Measurements from ENCODE around the gene KCNJ11.

The KCNJ11 gene

DNA sequence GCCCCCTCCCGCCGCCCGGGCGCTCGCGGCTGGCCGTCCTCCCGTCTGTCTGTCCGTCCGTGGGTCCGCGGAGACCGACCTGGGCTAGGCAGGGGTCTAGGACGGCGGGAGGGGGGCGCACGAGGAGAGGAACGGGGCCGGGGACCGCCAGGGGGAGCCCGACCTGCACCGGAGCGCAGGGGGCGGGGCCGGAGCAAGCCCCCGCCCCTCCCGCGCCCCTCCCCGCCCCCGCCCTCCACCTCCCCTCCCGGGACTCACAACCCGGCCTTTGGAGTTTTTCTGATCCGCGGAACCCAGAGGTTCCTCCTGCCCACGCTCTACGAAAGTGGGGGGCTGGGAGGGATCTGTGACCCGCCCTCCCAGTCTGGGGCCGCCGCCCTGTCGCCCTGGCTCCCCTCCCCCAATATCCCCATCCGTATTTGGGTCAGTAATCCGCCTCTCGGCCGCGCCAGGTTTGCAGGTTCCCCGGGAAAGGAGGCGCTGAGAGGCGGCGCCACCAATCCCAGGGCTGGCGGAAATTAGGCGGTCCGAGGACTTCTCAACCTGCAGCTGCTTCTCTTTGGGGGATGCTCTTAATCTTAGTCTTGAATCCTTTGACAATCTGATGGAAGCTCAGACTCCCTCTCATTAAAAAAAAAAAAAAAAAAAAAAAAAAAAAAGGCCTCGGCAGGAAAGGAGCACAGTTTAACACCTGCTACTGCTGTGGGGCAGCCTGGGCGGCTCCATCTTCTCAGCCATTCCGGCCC is 925 bp upstream of the KCNJ11 start:
- Histone ChIP-seq H3K27me3 (no peaks in the 10 kb centered on the region), H3K4me1 (peaks cover 0 to 35% (median 16%) of the 10 kb centered on the region in 4 donors), H3K4me3 (peak overlapping the region; percentile 56 to 68), H3K27ac (peak overlapping the region; percentile 28 to 58), H3K36me3 (no peaks in the 10 kb centered on the region), H3K9me3 (no peaks in the 10 kb centered on the region)
- peak; percentile 55 to 82 for DNase-seq
- intact Hi-C loops (cut with DNase I; ENCODE audit: low total_unique reads), result no loop called here
- TF ChIP-seq, protein P1, sequence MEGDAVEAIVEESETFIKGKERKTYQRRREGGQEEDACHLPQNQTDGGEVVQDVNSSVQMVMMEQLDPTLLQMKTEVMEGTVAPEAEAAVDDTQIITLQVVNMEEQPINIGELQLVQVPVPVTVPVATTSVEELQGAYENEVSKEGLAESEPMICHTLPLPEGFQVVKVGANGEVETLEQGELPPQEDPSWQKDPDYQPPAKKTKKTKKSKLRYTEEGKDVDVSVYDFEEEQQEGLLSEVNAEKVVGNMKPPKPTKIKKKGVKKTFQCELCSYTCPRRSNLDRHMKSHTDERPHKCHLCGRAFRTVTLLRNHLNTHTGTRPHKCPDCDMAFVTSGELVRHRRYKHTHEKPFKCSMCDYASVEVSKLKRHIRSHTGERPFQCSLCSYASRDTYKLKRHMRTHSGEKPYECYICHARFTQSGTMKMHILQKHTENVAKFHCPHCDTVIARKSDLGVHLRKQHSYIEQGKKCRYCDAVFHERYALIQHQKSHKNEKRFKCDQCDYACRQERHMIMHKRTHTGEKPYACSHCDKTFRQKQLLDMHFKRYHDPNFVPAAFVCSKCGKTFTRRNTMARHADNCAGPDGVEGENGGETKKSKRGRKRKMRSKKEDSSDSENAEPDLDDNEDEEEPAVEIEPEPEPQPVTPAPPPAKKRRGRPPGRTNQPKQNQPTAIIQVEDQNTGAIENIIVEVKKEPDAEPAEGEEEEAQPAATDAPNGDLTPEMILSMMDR (IDR thresholded peaks at IDR 0.05), result peak; percentile 51 to 78

DNA sequence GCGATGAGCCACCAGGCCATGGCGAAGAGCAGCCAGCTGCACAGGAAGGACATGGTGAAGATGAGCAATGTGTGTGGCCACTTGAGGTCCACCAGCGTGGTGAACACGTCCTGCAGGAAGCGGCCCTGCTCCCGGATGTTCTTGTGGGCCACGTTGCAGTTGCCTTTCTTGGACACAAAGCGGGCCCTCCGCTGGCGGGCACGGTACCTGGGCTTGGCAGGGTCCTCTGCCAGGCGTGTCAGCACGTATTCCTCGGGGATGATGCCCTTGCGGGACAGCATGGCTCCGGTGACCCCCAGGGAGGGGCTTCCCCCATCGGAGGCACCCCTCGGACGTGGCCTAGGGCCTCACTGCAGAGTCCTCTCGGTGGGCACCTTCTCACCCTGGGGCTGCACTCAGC is 648 bp downstream of the KCNJ11 start:
- Histone ChIP-seq H3K27me3 (no peaks in the 10 kb centered on the region), H3K9me3 (no peaks in the 10 kb centered on the region), H3K36me3 (no peaks in the 10 kb centered on the region), H3K27ac (no peak overlapping the region), H3K4me3 (no peak overlapping the region), H3K4me1 (peaks cover 0 to 39% (median 16%) of the 10 kb centered on the region in 4 donors)
- intact Hi-C loops (cut with DNase I; ENCODE audit: low total_unique reads), result loop anchor here (2.0 kb wide), 1 partner anchor 19 kb away; no protein-coding TSS in a partner anchor
- DNase-seq, result no peak
- TF ChIP-seq, protein P1 (IDR thresholded peaks at IDR 0.05), result no peak

DNA sequence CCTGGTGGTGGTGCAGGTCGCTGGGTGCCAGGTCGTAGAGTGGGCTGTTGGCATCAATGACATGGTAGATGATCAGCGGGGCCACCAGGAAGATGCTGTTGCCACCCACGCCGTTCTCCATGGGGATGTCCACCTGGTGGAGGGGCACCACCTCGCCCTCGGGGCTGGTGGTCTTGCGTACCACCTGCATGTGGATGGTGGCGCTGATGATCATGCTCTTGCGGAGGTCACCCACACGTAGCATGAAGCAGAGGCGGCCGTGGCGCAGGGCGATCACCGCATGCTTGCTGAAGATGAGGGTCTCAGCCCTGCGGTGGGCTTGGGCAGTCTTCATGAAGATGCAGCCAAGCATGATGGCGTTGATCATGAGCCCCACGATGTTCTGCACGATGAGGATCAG is 1.2 kb downstream of the KCNJ11 start:
- Histone ChIP-seq H3K4me3 (no peak overlapping the region), H3K27me3 (no peaks in the 10 kb centered on the region), H3K9me3 (no peaks in the 10 kb centered on the region), H3K36me3 (no peaks in the 10 kb centered on the region), H3K4me1 (peaks cover 0 to 39% (median 16%) of the 10 kb centered on the region in 4 donors), H3K27ac (no peak overlapping the region)
- TF ChIP-seq, protein P1 (IDR thresholded peaks at IDR 0.05), result no peak
- intact Hi-C loops (cut with DNase I; ENCODE audit: low total_unique reads), result loop anchor here (2.0 kb wide), 1 partner anchor 20 kb away; no protein-coding TSS in a partner anchor
- DNase-seq, result no peak

DNA sequence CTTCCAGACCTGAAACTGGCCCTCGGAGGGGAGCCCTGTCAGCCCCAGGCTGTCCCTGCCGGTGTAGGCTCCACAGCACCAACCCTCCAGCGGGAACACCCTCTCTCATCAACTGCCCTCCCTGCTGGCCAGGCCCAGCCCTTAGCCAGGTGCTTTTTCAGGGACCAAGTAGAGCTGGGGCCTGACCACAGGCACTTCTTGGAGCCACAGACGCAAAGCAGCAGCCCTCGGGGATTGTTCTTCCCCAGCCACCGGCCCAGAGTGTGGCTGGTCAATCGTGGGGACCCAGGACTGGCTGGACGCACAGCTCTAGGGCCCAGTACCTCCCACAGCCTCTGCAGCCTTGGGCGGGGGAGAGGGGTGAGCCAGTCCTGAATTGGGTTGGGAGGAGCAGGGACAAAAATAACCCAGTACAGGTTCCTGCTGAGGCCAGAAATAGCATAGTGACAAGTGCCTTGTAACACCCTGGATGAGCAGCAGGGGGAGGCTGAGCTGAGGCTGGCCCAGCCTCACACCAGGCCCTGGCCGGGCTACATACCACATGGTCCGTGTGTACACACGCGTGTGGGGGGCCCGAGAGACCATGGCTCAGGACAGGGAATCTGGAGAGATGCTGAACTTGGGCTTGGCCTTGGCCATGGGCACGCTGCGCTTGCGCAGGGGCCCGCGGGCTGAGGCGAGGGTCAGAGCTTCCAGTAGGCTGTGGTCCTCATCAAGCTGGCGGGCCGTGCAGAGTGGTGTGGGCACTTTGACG is 2.0 kb downstream of the KCNJ11 start:
- Histone ChIP-seq H3K36me3 (no peaks in the 10 kb centered on the region), H3K27ac (peak overlapping the region; percentile 74 to 75), H3K4me3 (peak overlapping the region; percentile 27 to 28), H3K4me1 (peaks cover 0 to 39% (median 16%) of the 10 kb centered on the region in 4 donors), H3K9me3 (no peaks in the 10 kb centered on the region), H3K27me3 (no peaks in the 10 kb centered on the region)
- DNase-seq, result peak; percentile 47 to 87
- intact Hi-C loops (cut with DNase I; ENCODE audit: low total_unique reads), result loop anchor here (2.0 kb wide), 1 partner anchor 20 kb away; no protein-coding TSS in a partner anchor
- TF ChIP-seq, protein P1 (IDR thresholded peaks at IDR 0.05), result peak; percentile 72 to 85

DNA sequence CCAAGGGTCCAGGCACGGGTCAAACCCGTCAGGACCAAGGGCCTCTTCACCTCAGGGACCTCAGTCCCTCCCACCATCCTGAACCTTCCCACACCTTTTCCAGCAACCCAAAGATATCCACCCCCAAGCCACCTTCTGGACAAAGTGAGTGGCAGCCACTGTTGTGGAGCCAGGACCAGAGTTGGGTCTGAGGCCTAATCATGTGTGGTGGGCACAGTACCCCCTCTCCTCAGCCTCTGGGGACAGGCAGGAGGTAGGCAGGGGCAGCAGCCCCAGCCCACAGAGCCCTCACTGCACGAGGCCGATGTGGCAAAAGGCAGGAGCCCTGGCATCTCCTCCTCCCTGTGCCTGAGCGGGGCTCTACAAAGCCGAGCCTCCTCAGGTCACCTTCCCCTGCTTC is 2.5 kb downstream of the KCNJ11 start:
- H3K36me3 ChIP-seq, result no peaks in the 10 kb centered on the region
- TF ChIP-seq, protein P1 (IDR thresholded peaks at IDR 0.05), result no peak
- H3K27me3 ChIP-seq, result no peaks in the 10 kb centered on the region
- H3K4me1 ChIP-seq, result peaks cover 0 to 39% (median 16%) of the 10 kb centered on the region in 4 donors
- DNase-seq, result no peak
- intact Hi-C loops (cut with DNase I; ENCODE audit: low total_unique reads), result loop anchor here (2.0 kb wide), 1 partner anchor 21 kb away; no protein-coding TSS in a partner anchor
- H3K27ac ChIP-seq, result peak overlapping the region; percentile 74 to 75
- H3K4me3 ChIP-seq, result peak overlapping the region; percentile 27 to 28
- no peaks in the 10 kb centered on the region for H3K9me3 ChIP-seq

Measured in tibial artery (tissue), 4 donors.